ENCODE results near the gene PNLIPRP1.

DNA sequence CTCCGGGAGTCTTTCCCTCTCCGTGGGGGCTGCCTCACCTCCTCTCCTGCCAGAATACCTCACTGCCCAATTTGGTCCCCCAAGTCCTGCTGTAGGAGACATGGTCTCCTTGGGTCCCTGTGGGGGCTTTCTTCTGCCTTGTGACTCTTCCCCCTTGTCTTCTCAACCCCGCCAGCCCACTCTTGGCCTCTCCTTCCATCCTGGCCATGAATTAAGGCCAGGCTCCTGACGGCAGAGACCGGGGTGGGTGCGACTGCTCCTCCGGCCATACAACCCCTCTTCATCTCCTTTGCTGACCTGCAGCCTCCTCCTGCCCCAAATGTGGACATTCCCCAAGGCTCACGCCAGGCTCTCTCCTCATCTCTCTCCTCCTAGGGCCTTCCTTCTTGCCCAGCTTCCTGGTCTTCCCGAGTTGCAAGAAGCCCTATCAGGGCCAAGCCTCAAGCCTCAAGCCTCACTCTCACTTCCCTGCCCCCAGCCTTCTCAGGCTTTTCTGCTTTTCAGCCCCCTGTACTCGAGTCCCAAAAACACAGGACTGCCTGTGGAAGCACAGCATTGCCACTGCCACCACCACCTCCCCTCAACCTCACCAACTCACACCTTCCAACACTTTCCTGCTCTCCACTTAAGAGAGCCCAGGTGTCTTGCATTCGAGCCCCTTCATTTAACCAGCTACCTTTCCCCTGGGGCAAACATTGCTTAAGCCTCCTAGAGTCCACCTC lies 31.3 kb downstream of the PNLIPRP1 start:
- TF ChIP-seq, protein P1, sequence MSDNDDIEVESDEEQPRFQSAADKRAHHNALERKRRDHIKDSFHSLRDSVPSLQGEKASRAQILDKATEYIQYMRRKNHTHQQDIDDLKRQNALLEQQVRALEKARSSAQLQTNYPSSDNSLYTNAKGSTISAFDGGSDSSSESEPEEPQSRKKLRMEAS (IDR thresholded peaks at IDR 0.05; ENCODE audit: low read depth, low read length), result no peak
- TF ChIP-seq, protein P2, sequence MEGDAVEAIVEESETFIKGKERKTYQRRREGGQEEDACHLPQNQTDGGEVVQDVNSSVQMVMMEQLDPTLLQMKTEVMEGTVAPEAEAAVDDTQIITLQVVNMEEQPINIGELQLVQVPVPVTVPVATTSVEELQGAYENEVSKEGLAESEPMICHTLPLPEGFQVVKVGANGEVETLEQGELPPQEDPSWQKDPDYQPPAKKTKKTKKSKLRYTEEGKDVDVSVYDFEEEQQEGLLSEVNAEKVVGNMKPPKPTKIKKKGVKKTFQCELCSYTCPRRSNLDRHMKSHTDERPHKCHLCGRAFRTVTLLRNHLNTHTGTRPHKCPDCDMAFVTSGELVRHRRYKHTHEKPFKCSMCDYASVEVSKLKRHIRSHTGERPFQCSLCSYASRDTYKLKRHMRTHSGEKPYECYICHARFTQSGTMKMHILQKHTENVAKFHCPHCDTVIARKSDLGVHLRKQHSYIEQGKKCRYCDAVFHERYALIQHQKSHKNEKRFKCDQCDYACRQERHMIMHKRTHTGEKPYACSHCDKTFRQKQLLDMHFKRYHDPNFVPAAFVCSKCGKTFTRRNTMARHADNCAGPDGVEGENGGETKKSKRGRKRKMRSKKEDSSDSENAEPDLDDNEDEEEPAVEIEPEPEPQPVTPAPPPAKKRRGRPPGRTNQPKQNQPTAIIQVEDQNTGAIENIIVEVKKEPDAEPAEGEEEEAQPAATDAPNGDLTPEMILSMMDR (IDR thresholded peaks at IDR 0.05; ENCODE audit: low read depth, low read length), result no peak
- TF ChIP-seq POLR2A (IDR thresholded peaks at IDR 0.05; ENCODE audit: extremely low read depth, insufficient read length), result no peak

Data from NB4 (cell line).